Mesendoderm (in vitro differentiated cells): Measurements from ENCODE around the gene GABBR2.

Experiments
- DNase-seq: peaks from one replicate; pipeline ENCODE4 v3.0.0; 2013
- H2AK5ac ChIP-seq: 2 replicates; pipeline ENCODE4 v1.6.1; 2013; ENCODE audit warnings: low read length, inconsistent platforms
- H2BK120ac ChIP-seq: 2 replicates; pipeline ENCODE4 v1.6.1; 2013; ENCODE audit warnings: low read depth, mild to moderate bottlenecking, low read length, moderate library complexity, mixed read lengths
- H2BK15ac ChIP-seq: replicated peaks from 2 replicates; pipeline ENCODE4 v1.6.1; 2013; ENCODE audit warnings: low read depth, mild to moderate bottlenecking, moderate library complexity
- H2BK5ac ChIP-seq: 2 replicates; pipeline ENCODE4 v1.6.1; 2013; ENCODE audit warnings: low read length, inconsistent platforms
- H3K18ac ChIP-seq: 2 replicates; pipeline ENCODE4 v1.6.1; 2013; ENCODE audit warnings: mild to moderate bottlenecking, low read length, mixed read lengths
- H3K23ac ChIP-seq: one replicate; pipeline ENCODE4 v1.6.1; 2013; ENCODE audit warnings: low read length
- H3K27ac ChIP-seq: 2 replicates; pipeline ENCODE4 v1.5.1; 2013; ENCODE audit warnings: low read depth, mild to moderate bottlenecking, inconsistent platforms, low read length, moderate library complexity
- H3K27me3 ChIP-seq: 2 replicates; pipeline ENCODE4 v1.6.1; 2013; ENCODE audit warnings: low read length, control low read depth, mild to moderate bottlenecking, inconsistent platforms; ENCODE audit not compliant: insufficient read depth, poor library complexity
- H3K36me3 ChIP-seq: 2 replicates; pipeline ENCODE4 v1.6.1; 2013; ENCODE audit warnings: low read length, inconsistent platforms; ENCODE audit not compliant: control insufficient read depth, insufficient read depth
- H3K4ac ChIP-seq: one replicate; pipeline ENCODE4 v1.6.1; 2013; ENCODE audit warnings: low read depth, mild to moderate bottlenecking, low read length, moderate library complexity
- H3K4me1 ChIP-seq: 2 replicates; pipeline ENCODE4 v1.6.1; 2013; ENCODE audit warnings: low read depth, low read length, inconsistent platforms; ENCODE audit not compliant: control insufficient read depth
- H3K4me2 ChIP-seq: 2 replicates; pipeline ENCODE4 v1.6.1; 2013; ENCODE audit warnings: low read length
- H3K4me3 ChIP-seq: 2 replicates; pipeline ENCODE4 v1.5.1; 2013; ENCODE audit warnings: mild to moderate bottlenecking, low read length
- H3K56ac ChIP-seq: one replicate; pipeline ENCODE4 v1.6.1; 2013; ENCODE audit warnings: low read length
- H3K79me1 ChIP-seq: 2 replicates; pipeline ENCODE4 v1.6.1; 2013; ENCODE audit warnings: low read length, inconsistent platforms
- H3K79me2 ChIP-seq: 2 replicates; pipeline ENCODE4 v1.6.1; 2013; ENCODE audit warnings: mild to moderate bottlenecking, low read length; ENCODE audit not compliant: control insufficient read depth, insufficient read depth
- H3K9ac ChIP-seq: 2 replicates; pipeline ENCODE4 v1.6.1; 2013; ENCODE audit warnings: low read length, inconsistent platforms
- H4K5ac ChIP-seq: one replicate; pipeline ENCODE4 v1.6.1; 2013; ENCODE audit warnings: low read length
- H4K8ac ChIP-seq: one replicate; pipeline ENCODE4 v1.6.1; 2013; ENCODE audit warnings: low read depth, mild to moderate bottlenecking, control low read depth, low read length, moderate library complexity
- WGBS: extraction: QIAGEN DNeasy Blood & Tissue Kit; methylation state at CpG from one replicate; pipeline ENCODE4 v1.1.7; 2013; ENCODE audit warnings: low lambda C conversion rate, missing lambda C conversion rate; ENCODE audit not compliant: insufficient coverage; ENCODE audit errors: extremely low coverage; 5-methylcytosine and 5-hydroxymethylcytosine counted together

Gene GABBR2

GRCh38 chr9:98504298-98505282, 204.1 kb downstream of the GABBR2 start:
- H3K79me1 ChIP-seq, result no peaks in the 10 kb centered on the region
- H2BK120ac ChIP-seq, result no peak overlapping the region
- peaks cover 15% of the 10 kb centered on the region for H3K4me1 ChIP-seq
- no peaks in the 10 kb centered on the region for H3K36me3 ChIP-seq
- no CpG with 5 or more reads among the region's 9 CpGs for WGBS
- no peak overlapping the region for H3K4me3 ChIP-seq
- no peak overlapping the region for H4K8ac ChIP-seq
- no peaks in the 10 kb centered on the region for H3K79me2 ChIP-seq
- DNase-seq, result no peak
- H3K4ac ChIP-seq, result no peak overlapping the region
- H3K23ac ChIP-seq, result no peak overlapping the region
- no peak overlapping the region for H3K9ac ChIP-seq
- no peak overlapping the region for H4K5ac ChIP-seq
- H3K56ac ChIP-seq, result peak overlapping the region; percentile 0
- peak overlapping the region; percentile 7 for H2AK5ac ChIP-seq
- H3K4me2 ChIP-seq, result no peak overlapping the region
- H2BK15ac ChIP-seq, result no peak overlapping the region
- no peaks in the 10 kb centered on the region for H3K27me3 ChIP-seq
- H3K18ac ChIP-seq, result peak overlapping the region; percentile 24
- H2BK5ac ChIP-seq, result no peak overlapping the region
- no peak overlapping the region for H3K27ac ChIP-seq

- Histone ChIP-seq H2AK5ac (no peak overlapping the region), H3K4me2 (no peak overlapping the region), H3K79me1 (no peaks in the 10 kb centered on the region), H3K36me3 (no peaks in the 10 kb centered on the region), H3K27ac (no peak overlapping the region), H3K56ac (peak overlapping the region; percentile 0), H4K5ac (no peak overlapping the region), H3K23ac (no peak overlapping the region), H3K4ac (no peak overlapping the region), H2BK15ac (no peak overlapping the region), H2BK120ac (no peak overlapping the region), H4K8ac (peak overlapping the region; percentile 67), H3K18ac (peak overlapping the region; percentile 24), H3K4me3 (no peak overlapping the region), H3K9ac (no peak overlapping the region), H3K79me2 (no peaks in the 10 kb centered on the region), H3K4me1 (peaks cover 15% of the 10 kb centered on the region), H2BK5ac (no peak overlapping the region), H3K27me3 (no peaks in the 10 kb centered on the region)
- no peak for DNase-seq
- WGBS, result no CpG with 5 or more reads among the region's 2 CpGs
Measured at GRCh38 chr9:98503867-98504266, 204.9 kb downstream of the GABBR2 start.

GRCh38 chr9:98502976-98503325, 205.8 kb downstream of the GABBR2 start:
- Histone ChIP-seq H3K4me2 (no peak overlapping the region), H3K4me1 (peaks cover 15% of the 10 kb centered on the region), H3K79me2 (no peaks in the 10 kb centered on the region), H4K8ac (no peak overlapping the region), H2AK5ac (no peak overlapping the region), H2BK15ac (no peak overlapping the region), H3K27ac (peak overlapping the region; percentile 23), H2BK5ac (no peak overlapping the region), H3K56ac (peak overlapping the region; percentile 74), H3K27me3 (no peaks in the 10 kb centered on the region), H3K4me3 (no peak overlapping the region), H2BK120ac (no peak overlapping the region), H4K5ac (no peak overlapping the region), H3K36me3 (no peaks in the 10 kb centered on the region), H3K79me1 (no peaks in the 10 kb centered on the region), H3K9ac (no peak overlapping the region), H3K18ac (peak overlapping the region; percentile 4), H3K23ac (no peak overlapping the region), H3K4ac (no peak overlapping the region)
- peak; percentile 93 for DNase-seq
- WGBS, result no CpG with 5 or more reads among the region's 5 CpGs

GRCh38 chr9:98502311-98502975, 206.3 kb downstream of the GABBR2 start:
- H3K79me1 ChIP-seq, result no peaks in the 10 kb centered on the region
- H3K4ac ChIP-seq, result no peak overlapping the region
- no CpG with 5 or more reads among the region's 6 CpGs for WGBS
- H2BK5ac ChIP-seq, result no peak overlapping the region
- no peaks in the 10 kb centered on the region for H3K79me2 ChIP-seq
- peak overlapping the region; percentile 13 for H3K27ac ChIP-seq
- no peak overlapping the region for H2AK5ac ChIP-seq
- no peak overlapping the region for H3K9ac ChIP-seq
- no peak overlapping the region for H4K5ac ChIP-seq
- H3K56ac ChIP-seq, result peak overlapping the region; percentile 74
- no peak overlapping the region for H4K8ac ChIP-seq
- H2BK120ac ChIP-seq, result no peak overlapping the region
- DNase-seq, result peak; percentile 62
- H3K23ac ChIP-seq, result no peak overlapping the region
- no peak overlapping the region for H3K4me3 ChIP-seq
- H3K27me3 ChIP-seq, result no peaks in the 10 kb centered on the region
- H3K18ac ChIP-seq, result peak overlapping the region; percentile 4
- no peaks in the 10 kb centered on the region for H3K36me3 ChIP-seq
- no peak overlapping the region for H2BK15ac ChIP-seq
- peaks cover 15% of the 10 kb centered on the region for H3K4me1 ChIP-seq
- H3K4me2 ChIP-seq, result no peak overlapping the region

GRCh38 chr9:98501819-98502218, 206.9 kb downstream of the GABBR2 start:
- H3K18ac ChIP-seq, result no peak overlapping the region
- peaks cover 15% of the 10 kb centered on the region for H3K4me1 ChIP-seq
- H3K79me2 ChIP-seq, result no peaks in the 10 kb centered on the region
- no peaks in the 10 kb centered on the region for H3K79me1 ChIP-seq
- H2BK15ac ChIP-seq, result no peak overlapping the region
- H3K9ac ChIP-seq, result no peak overlapping the region
- H3K27ac ChIP-seq, result no peak overlapping the region
- no CpG with 5 or more reads among the region's 8 CpGs for WGBS
- H2BK120ac ChIP-seq, result no peak overlapping the region
- no peaks in the 10 kb centered on the region for H3K36me3 ChIP-seq
- no peak overlapping the region for H4K8ac ChIP-seq
- no peak overlapping the region for H3K4ac ChIP-seq
- no peaks in the 10 kb centered on the region for H3K27me3 ChIP-seq
- H2AK5ac ChIP-seq, result peak overlapping the region; percentile 20
- H3K56ac ChIP-seq, result peak overlapping the region; percentile 62
- H3K4me3 ChIP-seq, result no peak overlapping the region
- no peak overlapping the region for H3K4me2 ChIP-seq
- no peak for DNase-seq
- peak overlapping the region; percentile 15 for H2BK5ac ChIP-seq
- H4K5ac ChIP-seq, result no peak overlapping the region
- H3K23ac ChIP-seq, result no peak overlapping the region
